Mesenchymal stem cell (in vitro differentiated cells and primary cell): ENCODE measurements around the gene CRELD2.

Source experiments
- DNase-seq: peaks from one replicate; pipeline ENCODE4 v3.0.0-alpha.2; 2013
- H2AFZ ChIP-seq: one replicate; pipeline ENCODE4 v1.6.1; 2013; ENCODE audit warnings: low read depth, mild to moderate bottlenecking, control low read depth, inconsistent platforms, low read length, moderate library complexity
- H2AK5ac ChIP-seq: 2 replicates; pipeline ENCODE4 v1.6.1; 2013; ENCODE audit warnings: low read length, moderate library complexity, mild to moderate bottlenecking, inconsistent platforms; ENCODE audit not compliant: severe bottlenecking
- H2BK120ac ChIP-seq: one replicate; pipeline ENCODE4 v1.6.1; 2013; ENCODE audit warnings: low read depth, mild to moderate bottlenecking, inconsistent platforms, low read length, moderate library complexity
- H2BK12ac ChIP-seq, 2 experiments: one replicate each; pipeline ENCODE4 v1.6.1; 2013; ENCODE audit warnings: inconsistent platforms in 2 of 2, low read length in 2 of 2, mild to moderate bottlenecking in 2 of 2, moderate library complexity in 2 of 2, control low read depth in 1 of 2
- H2BK15ac ChIP-seq: one replicate; pipeline ENCODE4 v1.6.1; 2013; ENCODE audit warnings: mild to moderate bottlenecking, low read depth, inconsistent platforms; ENCODE audit not compliant: poor library complexity, severe bottlenecking
- H2BK5ac ChIP-seq: 2 replicates; pipeline ENCODE4 v1.6.1; 2013; ENCODE audit warnings: low read depth, mild to moderate bottlenecking, low read length, control low read depth, inconsistent platforms; ENCODE audit not compliant: poor library complexity, severe bottlenecking
- H3K14ac ChIP-seq, 2 experiments: one replicate each; pipeline ENCODE4 v1.6.1; 2013; ENCODE audit warnings: inconsistent platforms in 2 of 2, low read length in 2 of 2, control low read depth in 1 of 2, mild to moderate bottlenecking in 1 of 2, moderate library complexity in 1 of 2
- H3K18ac ChIP-seq, 2 experiments: one replicate each; pipeline ENCODE4 v1.6.1; 2013; ENCODE audit warnings: inconsistent platforms in 2 of 2, low read length in 2 of 2, control low read depth in 1 of 2, low read depth in 1 of 2, mild to moderate bottlenecking in 1 of 2
- H3K23ac ChIP-seq, 2 experiments: one replicate each; pipeline ENCODE4 v1.6.1; 2013; ENCODE audit warnings: inconsistent platforms in 2 of 2, low read length in 2 of 2, mild to moderate bottlenecking in 2 of 2, moderate library complexity in 2 of 2, control low read depth in 1 of 2
- H3K27ac ChIP-seq: 2 replicates; pipeline ENCODE4 v1.5.1; 2013; ENCODE audit warnings: mild to moderate bottlenecking, moderate library complexity, low read length, control low read depth, inconsistent platforms; ENCODE audit not compliant: poor library complexity, severe bottlenecking
- H3K27me3 ChIP-seq, 2 experiments: 2 replicates each; pipeline versions ENCODE4 v1.6.1 to v1.7.0; 2013; ENCODE audit warnings: low read length in 2 of 2, mild to moderate bottlenecking in 2 of 2, moderate library complexity in 2 of 2, control low read depth in 1 of 2, inconsistent platforms in 1 of 2; ENCODE audit not compliant: control insufficient read depth in 1 of 2, insufficient read depth in 1 of 2
- H3K36me3 ChIP-seq, 2 experiments: 2 replicates each; pipeline versions ENCODE4 v1.6.1 to v1.7.0; 2013; ENCODE audit warnings: low read length in 2 of 2, control low read depth in 1 of 2, inconsistent platforms in 1 of 2, low read depth in 1 of 2, mild to moderate bottlenecking in 1 of 2; ENCODE audit not compliant: insufficient read depth in 2 of 2, control insufficient read depth in 1 of 2
- H3K4ac ChIP-seq, 2 experiments: one replicate each; pipeline ENCODE4 v1.6.1; 2013; ENCODE audit warnings: inconsistent platforms in 2 of 2, low read length in 2 of 2, mild to moderate bottlenecking in 2 of 2, moderate library complexity in 2 of 2, control low read depth in 1 of 2, low read depth in 1 of 2
- H3K4me1 ChIP-seq: 2 replicates; pipeline ENCODE4 v1.6.1; 2013; ENCODE audit warnings: low read depth, low read length, control low read depth; ENCODE audit not compliant: control insufficient read depth, insufficient read depth
- H3K4me2 ChIP-seq: 2 replicates; pipeline ENCODE4 v1.6.1; 2013; ENCODE audit warnings: low read length, mild to moderate bottlenecking, inconsistent platforms; ENCODE audit not compliant: poor library complexity, severe bottlenecking
- H3K4me3 ChIP-seq, 2 experiments: 2 replicates each; pipeline versions ENCODE4 v1.5.1 to v1.7.0; 2013; ENCODE audit warnings: low read length in 2 of 2, mild to moderate bottlenecking in 2 of 2, control low read depth in 1 of 2, low read depth in 1 of 2; ENCODE audit not compliant: insufficient read depth in 1 of 2
- H3K79me1 ChIP-seq: replicated peaks from 2 replicates; pipeline ENCODE4 v1.6.1; 2013; ENCODE audit warnings: mild to moderate bottlenecking, control low read depth, low read length, inconsistent platforms; ENCODE audit not compliant: poor library complexity, severe bottlenecking
- H3K9ac ChIP-seq: 2 replicates; pipeline ENCODE4 v1.7.0; 2013; ENCODE audit warnings: mild to moderate bottlenecking, low read length, moderate library complexity
- H3K9me3 ChIP-seq: 2 replicates; pipeline ENCODE4 v1.7.0; 2013; ENCODE audit warnings: mild to moderate bottlenecking, low read length; ENCODE audit not compliant: control insufficient read depth
- H4K8ac ChIP-seq: one replicate; pipeline ENCODE4 v1.6.1; 2013; ENCODE audit warnings: inconsistent platforms, mild to moderate bottlenecking, low read length, moderate library complexity
- H4K91ac ChIP-seq: one replicate; pipeline ENCODE4 v1.6.1; 2013; ENCODE audit warnings: mild to moderate bottlenecking, low read length, inconsistent platforms
- WGBS: methylation state at CpG from one replicate; pipeline ENCODE4 v1.1.7; 2013; ENCODE audit warnings: mixed read lengths; 5-methylcytosine and 5-hydroxymethylcytosine counted together

The CRELD2 gene

DNA sequence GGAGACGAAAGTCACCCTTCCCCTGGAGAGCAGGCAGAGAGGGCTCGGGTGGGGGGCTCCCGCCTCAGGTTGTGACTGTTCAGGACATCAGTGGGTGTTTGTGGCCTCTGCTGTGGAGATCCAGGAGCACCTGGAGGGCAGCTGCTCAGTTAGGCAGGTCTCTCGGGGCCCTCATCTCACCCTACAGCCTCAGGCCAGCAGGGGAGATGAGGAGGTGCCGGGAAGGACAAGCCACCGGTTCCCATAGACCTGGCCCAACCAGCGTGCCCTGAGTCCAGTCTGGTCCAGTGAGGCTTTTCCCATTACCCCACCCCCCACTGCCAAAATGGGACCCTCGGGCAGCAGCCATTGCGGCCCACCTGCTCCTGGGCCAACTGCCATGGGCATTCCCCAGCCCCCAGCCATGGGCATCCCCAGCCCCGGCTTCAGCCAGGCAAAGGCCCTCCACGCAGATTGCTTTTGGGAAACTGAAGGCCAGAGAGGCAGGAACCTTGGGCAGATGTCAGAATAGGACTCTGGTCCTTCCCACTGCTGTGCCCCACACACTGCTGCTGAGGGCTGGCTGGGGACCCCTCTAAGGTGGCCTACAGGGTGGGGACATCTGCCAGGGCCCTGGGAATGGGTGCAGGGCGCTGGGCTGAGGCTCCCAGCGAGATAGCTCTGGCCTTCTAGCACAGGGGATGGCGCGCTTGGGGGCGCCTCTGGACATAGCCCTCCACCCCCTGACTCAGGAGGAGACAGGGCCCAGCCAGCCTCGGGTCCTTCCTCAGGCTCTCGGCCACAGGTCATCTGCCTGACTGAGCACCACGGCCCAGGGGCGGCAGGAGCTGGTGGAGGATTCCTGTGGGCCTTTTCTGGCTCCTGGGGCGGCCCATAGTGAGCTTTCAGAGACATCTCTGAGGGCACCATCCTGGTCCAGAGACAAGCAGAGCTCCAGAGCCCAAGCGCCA is 46.9 kb downstream of the CRELD2 start:
- no peak overlapping the region for H2BK5ac ChIP-seq
- peak overlapping the region in 1 of 2 experiments; percentile 47 for H2BK12ac ChIP-seq
- no peak overlapping the region for H4K8ac ChIP-seq
- peaks cover 19 to 59% of the 10 kb centered on the region in 2 experiments for H3K36me3 ChIP-seq
- no peak overlapping the region for H2AK5ac ChIP-seq
- peaks cover 27% of the 10 kb centered on the region for H3K79me1 ChIP-seq
- H3K18ac ChIP-seq: no peak overlapping the region
- H3K27me3 ChIP-seq: no peaks in the 10 kb centered on the region
- H3K9me3 ChIP-seq: no peaks in the 10 kb centered on the region
- no peak overlapping the region for H3K27ac ChIP-seq
- 96% methylated on average over 21 of the region's 22 CpGs for WGBS
- H2BK15ac ChIP-seq: no peak overlapping the region
- H3K4me2 ChIP-seq: no peak overlapping the region
- peak overlapping the region; percentile 71 for H2BK120ac ChIP-seq
- H3K14ac ChIP-seq: no peak overlapping the region
- no peak for DNase-seq
- H3K4me3 ChIP-seq: no peak overlapping the region
- no peak overlapping the region for H3K9ac ChIP-seq
- H3K23ac ChIP-seq: peak overlapping the region in 1 of 2 experiments; percentile 75
- peaks cover 63% of the 10 kb centered on the region for H3K4me1 ChIP-seq
- no peak overlapping the region for H3K4ac ChIP-seq
- H2AFZ ChIP-seq: no peak overlapping the region
- peak overlapping the region; percentile 76 for H4K91ac ChIP-seq

DNA sequence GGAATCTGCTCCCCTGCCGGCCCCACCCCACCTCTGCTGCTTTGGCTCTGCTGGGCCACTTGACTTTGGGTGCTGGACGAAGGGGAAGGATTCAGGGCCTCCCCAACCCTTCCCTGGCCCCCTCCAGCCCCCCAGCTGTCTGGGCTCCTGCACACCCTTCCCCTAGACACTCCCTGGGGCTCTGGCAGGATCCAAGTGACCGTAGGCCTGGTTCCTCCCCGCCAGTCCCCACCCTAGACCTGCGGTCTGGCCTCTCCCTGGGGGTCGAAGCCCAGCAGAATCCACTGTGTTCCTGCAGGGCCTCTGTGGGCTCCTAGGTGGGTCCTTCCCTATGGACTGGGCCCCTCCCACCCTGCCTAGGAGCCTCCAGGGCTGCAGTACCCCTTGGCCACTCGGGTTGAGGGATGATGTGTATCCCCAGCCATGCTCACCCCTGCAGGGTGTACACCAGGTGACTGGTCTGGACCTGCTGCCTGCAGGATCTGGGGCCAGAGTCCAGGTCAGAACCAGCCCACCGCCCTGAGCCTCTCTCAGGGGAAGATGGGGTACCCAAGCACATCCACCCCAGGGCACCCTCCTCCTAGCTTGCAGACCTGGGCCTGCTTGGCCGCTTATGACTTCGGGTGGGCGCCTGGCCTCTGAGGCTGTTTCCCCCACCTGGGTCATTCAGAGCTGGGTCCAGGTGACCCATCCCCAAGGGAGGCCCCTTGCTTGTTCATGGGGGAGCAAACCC is 47.8 kb downstream of the CRELD2 start:
- H3K14ac ChIP-seq: peak overlapping the region in 1 of 2 experiments; percentile 63
- peaks cover 27% of the 10 kb centered on the region for H3K79me1 ChIP-seq
- no peak overlapping the region for H3K4me2 ChIP-seq
- H2BK12ac ChIP-seq: peak overlapping the region; percentile 85 to 93
- no peak overlapping the region for H3K4me3 ChIP-seq
- H3K4me1 ChIP-seq: peaks cover 70% of the 10 kb centered on the region
- H2AK5ac ChIP-seq: peak overlapping the region; percentile 33
- H3K36me3 ChIP-seq: peaks cover 19 to 59% of the 10 kb centered on the region in 2 experiments
- H3K9me3 ChIP-seq: no peaks in the 10 kb centered on the region
- WGBS: 94% methylated on average over 11 of the region's 11 CpGs
- H3K27me3 ChIP-seq: no peaks in the 10 kb centered on the region
- no peak overlapping the region for H3K27ac ChIP-seq
- H3K18ac ChIP-seq: peak overlapping the region; percentile 77 to 80
- H3K4ac ChIP-seq: peak overlapping the region; percentile 29 to 53
- no peak for DNase-seq
- no peak overlapping the region for H2BK5ac ChIP-seq
- H2BK15ac ChIP-seq: peak overlapping the region; percentile 93
- H3K9ac ChIP-seq: peak overlapping the region; percentile 53
- peak overlapping the region in 1 of 2 experiments; percentile 22 for H3K23ac ChIP-seq
- H4K8ac ChIP-seq: peak overlapping the region; percentile 94
- H2BK120ac ChIP-seq: peak overlapping the region; percentile 78
- H2AFZ ChIP-seq: no peak overlapping the region
- peak overlapping the region; percentile 96 for H4K91ac ChIP-seq

DNA sequence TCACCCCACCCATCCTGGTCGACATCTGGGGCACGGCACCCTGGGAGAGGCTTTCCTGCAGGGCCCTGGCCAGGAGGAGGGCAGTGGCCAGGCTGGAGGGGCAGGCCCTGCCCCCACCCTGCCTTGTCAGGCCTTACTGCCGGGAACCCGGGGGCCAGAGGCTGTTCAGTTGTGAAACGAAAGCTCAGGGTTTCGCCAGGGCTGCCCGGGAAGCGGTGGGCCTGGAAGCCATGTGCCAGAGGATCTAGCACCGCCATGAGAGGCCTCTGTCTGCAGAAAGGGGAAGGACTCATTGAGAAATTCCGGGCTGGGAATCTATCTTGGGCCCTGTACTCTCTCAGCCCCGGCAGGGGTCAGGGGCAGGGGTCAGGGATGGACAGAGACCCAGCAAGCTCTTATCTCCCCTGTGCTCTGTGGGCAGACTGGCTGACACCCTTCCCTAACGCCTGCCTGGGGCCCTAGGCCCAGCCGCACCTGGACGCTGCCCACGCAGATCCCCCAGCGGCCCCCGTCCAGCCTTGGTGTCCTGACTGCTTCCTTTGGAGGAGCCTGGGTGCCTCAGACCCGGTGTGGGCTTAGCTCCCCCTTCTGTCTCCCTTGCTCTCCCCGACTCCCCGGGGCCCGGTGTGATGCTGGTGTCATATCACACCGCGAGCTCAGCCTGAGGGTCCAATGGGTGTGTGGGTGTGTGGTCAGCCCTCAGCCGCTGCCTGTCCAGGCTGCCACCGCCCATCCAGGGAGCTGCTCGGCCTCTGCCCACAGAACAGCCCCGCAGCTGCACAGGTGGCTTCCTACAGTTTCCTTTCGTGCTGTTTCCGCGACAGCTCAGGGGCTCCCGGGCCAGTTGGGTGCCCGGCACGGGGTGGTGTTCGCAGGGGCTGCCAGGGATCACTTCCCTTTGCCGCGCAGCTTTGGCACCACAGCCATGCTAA is 48.6 kb downstream of the CRELD2 start:
- WGBS: 70% methylated on average over 36 of the region's 36 CpGs
- Histone ChIP-seq H2AFZ (no peak overlapping the region), H4K8ac (peak overlapping the region; percentile 94), H3K4me3 (peak overlapping the region in 1 of 2 experiments; percentile 22), H3K9ac (peak overlapping the region; percentile 53), H3K23ac (peak overlapping the region; percentile 22 to 86), H3K4me2 (no peak overlapping the region), H4K91ac (peak overlapping the region; percentile 96), H2BK5ac (no peak overlapping the region), H2BK15ac (peak overlapping the region; percentile 93), H2BK12ac (peak overlapping the region; percentile 96), H3K9me3 (no peaks in the 10 kb centered on the region), H2AK5ac (peak overlapping the region; percentile 33), H3K14ac (peak overlapping the region in 1 of 2 experiments; percentile 61), H3K4me1 (peaks cover 70% of the 10 kb centered on the region), H3K79me1 (peaks cover 27% of the 10 kb centered on the region), H3K4ac (peak overlapping the region; percentile 84 to 89), H2BK120ac (peak overlapping the region; percentile 78), H3K18ac (peak overlapping the region; percentile 77 to 94), H3K27ac (no peak overlapping the region), H3K36me3 (peaks cover 19 to 52% of the 10 kb centered on the region in 2 experiments), H3K27me3 (no peaks in the 10 kb centered on the region)
- DNase-seq: peak; percentile 85
